ENCODE measurements around the gene DDR1. TPM values are rescaled to one million over a fixed set of nuclear protein-coding genes. Genes with fewer than 3 reads are reported as not detected.

The DDR1 gene
- total RNA-seq, 2 experiments from 2014 or later, result 10.9 to 11.3 TPM

DNA sequence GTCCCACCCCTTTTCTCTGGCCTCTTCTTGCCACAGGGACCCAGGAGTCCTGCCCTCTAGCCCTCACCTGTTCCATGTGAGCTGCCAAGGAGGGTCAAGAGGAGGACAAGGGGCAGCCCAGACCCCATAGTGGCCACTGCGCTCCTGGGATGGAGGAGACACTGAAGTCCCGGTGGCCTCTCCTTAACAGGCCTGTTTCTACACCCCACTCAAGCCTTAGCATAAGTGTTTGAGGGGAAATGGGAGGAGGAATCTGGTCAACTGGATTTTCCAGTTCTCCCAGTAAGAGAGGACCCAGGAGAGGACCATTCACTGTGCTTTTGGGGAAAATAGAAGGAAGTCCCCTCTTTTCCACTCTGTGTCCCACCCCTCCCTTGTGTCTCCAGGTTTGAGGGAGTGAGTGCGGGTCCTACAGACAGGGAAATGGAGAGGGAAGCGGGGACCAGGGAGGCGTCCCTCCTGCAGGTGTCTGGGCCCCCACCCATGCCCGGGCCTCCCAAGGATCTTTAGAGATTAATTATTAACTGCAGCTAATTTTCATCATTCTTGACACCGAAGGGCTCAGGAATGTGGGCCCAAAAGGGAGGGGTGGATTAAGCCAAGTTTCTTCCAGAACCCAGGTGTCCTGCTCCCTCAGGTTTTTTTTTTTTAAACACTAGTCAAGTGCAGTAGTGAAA, 47.8 kb downstream of the DDR1 start, which contains the start of gene SFTA2:
Gene SFTA2 (minus strand): TSS at position 202 of the 677 bp plus-strand sequence. CDS start 74 bp downstream, at position 128.
- peaks cover 7% of the 10 kb centered on the region for H3K27me3 Mint-ChIP-seq
- DNase-seq (no peak), ATAC-seq (ENCODE audit: low read depth) (no peak)
- H3K36me3 Mint-ChIP-seq, result peaks cover 17% of the 10 kb centered on the region
- no peak within 1 kb of the TSS for H3K27ac Mint-ChIP-seq
- POLR2A ChIA-PET, result interaction anchor here (0.6 to 1.6 kb wide), 2 partner anchors 8 to 23 kb away, joined by 3 read pairs; no protein-coding TSS in a partner anchor
- H3K4me3 Mint-ChIP-seq, result no peak within 1 kb of the TSS
- peaks cover 3% of the 10 kb centered on the region for H3K9me3 Mint-ChIP-seq
- no peaks in the 10 kb centered on the region for H3K4me1 Mint-ChIP-seq

DNA sequence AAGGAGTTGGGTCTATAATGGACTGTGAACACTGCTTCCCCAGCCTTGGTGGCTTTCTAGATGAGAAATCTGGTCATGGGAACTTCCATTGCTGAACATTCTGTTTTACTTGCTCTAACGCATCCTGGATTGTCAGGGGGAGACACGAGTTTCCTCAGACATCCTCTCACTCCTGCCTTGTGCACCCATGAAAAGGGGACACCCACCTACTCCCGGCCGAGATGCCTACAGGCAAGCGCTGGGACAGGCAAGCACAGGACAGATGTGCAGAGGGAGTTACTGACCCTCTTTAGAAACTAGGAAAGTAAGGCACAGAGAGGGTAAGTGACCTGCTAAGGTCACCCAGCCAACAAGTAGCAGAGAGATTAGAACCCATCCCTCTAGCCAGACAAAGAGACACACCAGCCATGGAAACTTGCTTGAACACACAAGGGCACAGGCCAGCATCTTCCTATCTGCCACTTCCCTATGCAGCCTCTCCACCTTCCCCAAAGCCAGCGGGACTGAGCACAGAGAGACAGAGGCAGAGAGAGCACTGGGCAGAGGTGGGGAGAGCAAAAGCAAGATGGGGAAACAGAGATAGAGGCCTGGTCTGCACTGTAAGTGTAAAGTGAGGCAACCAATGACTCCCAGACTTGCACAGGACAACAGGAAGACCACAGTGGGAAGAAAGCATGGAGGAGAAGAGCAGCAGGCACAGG, 48.5 kb downstream of the DDR1 start:
- Mint-ChIP-seq H3K4me1 (no peaks in the 10 kb centered on the region), H3K4me3 (no peak overlapping the region), H3K27me3 (peaks cover 7% of the 10 kb centered on the region), H3K36me3 (peaks cover 13% of the 10 kb centered on the region), H3K27ac (no peak overlapping the region), H3K9me3 (peaks cover 3% of the 10 kb centered on the region)
- POLR2A ChIA-PET, result no interaction called here
- DNase-seq (no peak), ATAC-seq (ENCODE audit: low read depth) (no peak)

DNA sequence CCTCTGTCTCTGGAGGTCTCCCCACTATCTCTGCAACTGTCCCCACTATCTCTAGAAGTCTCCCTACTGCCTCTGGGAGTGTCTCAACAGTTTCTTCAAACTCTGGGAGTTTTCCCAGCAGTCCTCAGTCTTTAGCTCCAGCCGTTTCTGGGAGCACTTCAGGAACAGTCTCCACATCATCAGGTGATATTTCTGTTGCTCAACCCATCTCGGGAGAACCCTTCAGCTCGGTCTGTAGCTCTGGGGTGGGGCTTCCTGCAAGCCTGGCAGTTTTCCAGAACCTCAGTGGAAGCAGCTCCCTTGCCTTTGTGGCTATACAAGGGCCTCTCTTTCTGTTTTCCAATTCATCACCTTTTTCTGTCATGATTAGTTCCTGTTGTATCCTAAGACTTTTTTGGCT, 50.7 kb downstream of the DDR1 start:
- Mint-ChIP-seq H3K27me3 (peaks cover 12% of the 10 kb centered on the region), H3K36me3 (peaks cover 1% of the 10 kb centered on the region), H3K4me1 (no peaks in the 10 kb centered on the region), H3K4me3 (no peak overlapping the region), H3K9me3 (no peaks in the 10 kb centered on the region), H3K27ac (no peak overlapping the region)
- DNase-seq, result no peak
- ATAC-seq (ENCODE audit: low read depth), result no peak
- POLR2A ChIA-PET, result no interaction called here

DNA sequence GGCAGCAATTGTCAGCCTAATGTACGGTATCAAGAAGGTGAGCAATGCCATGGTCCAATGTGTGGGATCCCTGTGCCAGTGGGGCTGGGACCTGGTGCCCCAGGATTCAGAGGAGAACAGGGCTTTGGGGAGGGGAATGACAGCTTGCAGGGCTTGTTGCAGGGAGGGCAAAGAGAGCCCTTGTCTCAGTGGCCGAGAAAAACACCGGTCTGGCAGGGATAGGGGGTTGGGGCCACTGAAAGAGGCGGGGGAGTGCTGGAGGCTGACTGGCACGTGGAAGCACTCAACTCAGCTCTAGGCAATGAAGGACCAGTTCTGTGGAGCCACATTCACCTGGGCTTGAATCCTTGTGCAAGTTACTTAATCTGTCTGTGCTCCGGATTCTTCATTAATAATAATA, 52.9 kb downstream of the DDR1 start:
- POLR2A ChIA-PET, result no interaction called here
- no peak overlapping the region for H3K4me3 Mint-ChIP-seq
- DNase-seq (no peak), ATAC-seq (ENCODE audit: low read depth) (no peak)
- H3K9me3 Mint-ChIP-seq, result no peaks in the 10 kb centered on the region
- H3K4me1 Mint-ChIP-seq, result no peaks in the 10 kb centered on the region
- no peak overlapping the region for H3K27ac Mint-ChIP-seq
- no peaks in the 10 kb centered on the region for H3K36me3 Mint-ChIP-seq
- peaks cover 28% of the 10 kb centered on the region for H3K27me3 Mint-ChIP-seq

DNA sequence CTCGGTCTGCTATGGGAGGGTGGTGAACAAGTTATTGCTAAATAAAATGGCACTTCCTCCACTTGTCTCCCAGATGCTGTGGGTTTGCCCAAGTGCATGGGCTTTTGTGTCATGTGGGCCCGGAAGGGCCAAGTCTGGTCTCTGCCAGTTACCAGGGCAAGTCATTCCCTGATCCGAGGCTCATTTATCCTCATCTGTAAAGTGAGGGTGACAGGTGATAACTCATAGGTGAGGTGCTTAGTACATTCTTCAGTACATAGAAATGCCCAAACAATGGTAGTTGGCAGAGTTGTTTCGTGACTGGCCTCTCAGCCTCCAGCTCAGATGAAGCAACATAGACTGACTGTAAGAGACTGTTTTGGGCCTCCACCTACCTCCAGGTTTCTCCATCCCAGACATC, 54.4 kb downstream of the DDR1 start:
- no peaks in the 10 kb centered on the region for H3K4me1 Mint-ChIP-seq
- POLR2A ChIA-PET, result no interaction called here
- H3K36me3 Mint-ChIP-seq, result no peaks in the 10 kb centered on the region
- H3K9me3 Mint-ChIP-seq, result no peaks in the 10 kb centered on the region
- peaks cover 41% of the 10 kb centered on the region for H3K27me3 Mint-ChIP-seq
- H3K4me3 Mint-ChIP-seq, result no peak overlapping the region
- ATAC-seq (ENCODE audit: low read depth), result no peak
- DNase-seq, result no peak
- H3K27ac Mint-ChIP-seq, result no peak overlapping the region

DNA sequence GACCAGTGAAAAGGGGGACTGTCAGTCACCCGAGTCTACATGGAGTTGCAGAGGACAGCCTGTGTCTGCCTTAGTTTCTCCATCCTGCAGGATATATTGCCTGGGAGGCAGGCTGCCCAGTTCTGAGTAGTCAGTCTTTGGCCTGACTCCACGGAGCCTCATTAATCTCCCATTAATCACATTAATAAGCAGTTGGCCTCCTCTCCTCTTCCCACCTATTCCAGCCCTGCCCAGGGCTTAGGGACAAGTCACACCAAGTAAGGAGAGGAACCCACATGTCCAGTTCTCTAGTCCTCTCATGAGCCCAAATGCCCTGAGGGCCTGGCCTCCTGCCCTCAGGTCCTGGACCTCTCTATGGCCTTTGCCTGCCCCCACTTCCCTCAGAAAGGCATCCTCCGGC, 55.2 kb downstream of the DDR1 start:
- no peak overlapping the region for H3K27ac Mint-ChIP-seq
- H3K9me3 Mint-ChIP-seq, result no peaks in the 10 kb centered on the region
- no peak for ATAC-seq (ENCODE audit: low read depth)
- POLR2A ChIA-PET, result no interaction called here
- H3K36me3 Mint-ChIP-seq, result no peaks in the 10 kb centered on the region
- DNase-seq, result no peak
- H3K27me3 Mint-ChIP-seq, result peaks cover 44% of the 10 kb centered on the region
- H3K4me3 Mint-ChIP-seq, result no peak overlapping the region
- H3K4me1 Mint-ChIP-seq, result no peaks in the 10 kb centered on the region

DNA sequence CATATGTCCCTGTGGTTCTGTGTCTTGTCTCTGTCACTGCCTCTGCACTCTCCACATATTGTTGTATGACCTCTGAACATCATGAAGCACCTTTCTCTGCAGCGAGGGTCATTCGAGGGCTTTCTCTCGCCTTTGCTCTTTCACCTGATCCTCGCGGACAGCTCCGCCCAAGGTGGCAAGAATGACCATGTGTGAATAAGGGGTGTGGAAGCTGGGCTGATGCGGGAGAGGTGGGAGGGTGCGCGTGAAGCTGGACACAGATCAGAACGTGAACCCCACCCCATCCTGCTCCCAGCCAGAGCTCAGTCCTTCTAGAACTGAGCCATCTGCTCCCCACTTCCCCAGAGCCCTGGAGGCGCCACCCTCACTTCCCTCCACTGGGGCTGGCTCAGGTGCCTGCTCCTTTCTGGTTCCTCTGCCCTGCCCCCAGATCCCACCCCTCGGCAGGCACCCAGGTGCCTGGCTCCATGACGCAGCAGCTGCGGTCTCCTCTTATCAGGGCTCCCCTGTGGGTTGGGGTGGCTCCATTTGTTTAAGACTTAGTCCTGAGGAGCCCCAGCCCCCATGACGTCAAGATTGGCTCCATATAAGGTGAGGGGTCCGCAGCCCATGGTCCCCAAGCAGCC, 56.2 kb downstream of the DDR1 start, which contains the start of gene MUCL3:
Gene MUCL3 (plus strand): TSS at position 613 of the 626 bp plus-strand sequence. CDS start 27 bp downstream, outside the sequence.
- Mint-ChIP-seq H3K9me3 (no peaks in the 10 kb centered on the region), H3K27me3 (peaks cover 44% of the 10 kb centered on the region), H3K4me1 (no peaks in the 10 kb centered on the region), H3K36me3 (no peaks in the 10 kb centered on the region), H3K27ac (no peak within 1 kb of the TSS), H3K4me3 (no peak within 1 kb of the TSS)
- DNase-seq (no peak), ATAC-seq (ENCODE audit: low read depth) (no peak)
- POLR2A ChIA-PET, result interaction anchor here (0.7 kb wide), 1 partner anchor 9 kb away, joined by 3 read pairs; the partner anchor contains the start of gene SFTA2

DNA sequence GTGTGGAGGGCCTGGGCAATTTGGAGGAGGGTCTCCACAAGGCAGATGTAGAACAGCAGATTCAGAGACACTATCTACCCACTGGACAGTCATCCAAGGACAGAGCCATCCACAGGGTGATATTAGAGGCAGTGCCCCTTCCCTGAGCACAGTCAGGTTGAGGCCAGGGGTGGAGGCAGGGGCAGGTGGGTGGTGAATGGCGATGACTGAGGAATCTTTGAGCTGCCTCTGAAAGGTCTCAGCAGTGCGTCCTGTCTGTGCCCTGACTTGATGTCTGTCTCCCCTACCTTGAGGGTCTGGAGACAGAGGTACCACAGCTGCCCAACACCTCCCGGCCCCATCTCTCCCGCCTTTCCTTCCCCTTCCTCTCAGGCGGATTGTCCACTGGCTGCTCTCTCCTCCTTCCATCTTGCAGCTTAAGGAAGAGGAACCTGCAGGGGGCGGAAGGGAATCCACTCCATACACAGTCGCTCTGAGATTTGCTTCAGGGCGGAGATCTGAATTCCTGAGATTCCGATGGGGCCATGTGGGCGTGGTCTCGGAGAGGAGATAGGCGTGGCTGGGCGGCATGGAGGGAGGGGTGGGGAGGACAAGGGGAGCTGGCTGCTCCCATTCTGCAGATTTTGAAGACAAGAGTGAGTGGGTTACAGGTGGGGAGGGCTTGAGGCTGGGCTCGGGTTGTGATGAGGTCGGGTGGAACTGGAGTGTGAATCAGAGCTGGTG, 58.2 kb downstream of the DDR1 start:
- Mint-ChIP-seq H3K4me3 (no peak overlapping the region), H3K27ac (no peak overlapping the region), H3K36me3 (no peaks in the 10 kb centered on the region), H3K27me3 (peaks cover 49% of the 10 kb centered on the region), H3K4me1 (no peaks in the 10 kb centered on the region), H3K9me3 (no peaks in the 10 kb centered on the region)
- POLR2A ChIA-PET, result no interaction called here
- ATAC-seq (ENCODE audit: low read depth) (no peak), DNase-seq (no peak)

DNA sequence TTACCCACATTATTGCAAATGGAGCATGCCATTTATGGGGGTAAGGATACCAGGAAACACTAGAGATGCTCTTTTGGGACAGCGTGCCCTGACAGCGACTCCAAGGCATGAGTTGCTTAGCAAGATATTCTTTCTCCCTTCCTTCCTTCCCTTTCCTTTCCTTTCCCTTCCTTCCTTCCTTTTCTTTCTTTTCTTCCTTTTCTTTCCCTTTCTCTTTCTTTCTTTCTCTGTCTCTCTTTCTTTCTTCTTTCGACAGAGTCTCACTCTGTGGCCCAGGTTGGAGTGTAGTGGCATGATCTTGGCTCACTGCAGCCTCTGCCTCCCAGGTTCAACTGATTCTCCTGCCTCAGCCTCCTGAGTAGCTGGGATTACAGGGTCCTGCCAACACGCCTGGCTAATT, 59.7 kb downstream of the DDR1 start:
- no peak overlapping the region for H3K4me3 Mint-ChIP-seq
- no peaks in the 10 kb centered on the region for H3K36me3 Mint-ChIP-seq
- DNase-seq (no peak), ATAC-seq (ENCODE audit: low read depth) (no peak)
- no peaks in the 10 kb centered on the region for H3K9me3 Mint-ChIP-seq
- peaks cover 47% of the 10 kb centered on the region for H3K27me3 Mint-ChIP-seq
- POLR2A ChIA-PET, result interaction anchor here (0.6 kb wide), 1 partner anchor 231 kb away, joined by 3 read pairs; no protein-coding TSS in a partner anchor
- no peak overlapping the region for H3K27ac Mint-ChIP-seq
- H3K4me1 Mint-ChIP-seq, result no peaks in the 10 kb centered on the region

DNA sequence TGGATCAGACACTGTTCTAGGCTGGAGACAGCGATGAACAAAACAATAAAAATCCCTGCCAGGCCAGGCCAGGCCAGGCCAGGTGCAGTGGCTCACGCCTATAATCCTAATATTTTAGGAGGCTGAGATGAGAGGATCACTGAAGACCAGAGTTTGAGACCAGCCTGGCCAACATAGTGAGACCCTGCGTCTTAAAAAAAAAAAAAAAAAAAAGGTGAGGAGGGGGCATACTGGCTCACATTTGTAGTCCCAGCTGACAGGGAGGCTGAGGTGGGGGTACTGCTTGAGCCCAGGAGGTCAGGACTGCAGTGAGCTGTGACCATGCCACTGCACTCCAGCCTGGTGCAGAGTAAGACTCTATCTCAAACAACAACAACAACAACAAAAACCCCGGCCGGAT, 61.0 kb downstream of the DDR1 start:
- Mint-ChIP-seq H3K4me1 (no peaks in the 10 kb centered on the region), H3K9me3 (no peaks in the 10 kb centered on the region), H3K27ac (no peak overlapping the region), H3K36me3 (no peaks in the 10 kb centered on the region), H3K4me3 (no peak overlapping the region), H3K27me3 (peaks cover 56% of the 10 kb centered on the region)
- ATAC-seq (ENCODE audit: low read depth) (no peak), DNase-seq (no peak)
- POLR2A ChIA-PET, result interaction anchor here (0.6 kb wide), 1 partner anchor 31 kb away, joined by 4 read pairs; the partner anchor contains the start of gene VARS2

DNA sequence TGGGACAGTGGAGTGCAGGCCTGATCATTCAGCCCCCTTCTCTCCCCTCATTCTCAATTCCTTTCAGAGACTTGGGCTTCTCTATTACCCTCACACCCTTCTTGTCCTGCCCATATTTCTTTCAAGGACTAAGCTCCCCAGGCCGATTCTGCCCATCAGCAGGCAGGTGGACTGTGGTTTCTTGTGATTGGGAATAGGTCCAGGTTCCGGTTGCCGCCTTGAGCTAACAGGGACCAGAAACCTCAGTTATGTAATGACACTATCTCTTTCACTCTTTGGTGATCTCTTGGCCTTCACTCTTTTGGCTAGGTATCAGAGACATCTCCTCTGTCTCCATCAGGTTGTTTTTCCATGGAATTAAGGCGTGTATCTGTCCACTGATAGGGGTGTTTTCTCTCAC, 62.9 kb downstream of the DDR1 start:
- Mint-ChIP-seq H3K9me3 (no peaks in the 10 kb centered on the region), H3K4me3 (no peak overlapping the region), H3K4me1 (peaks cover 3% of the 10 kb centered on the region), H3K27me3 (peaks cover 58% of the 10 kb centered on the region), H3K36me3 (no peaks in the 10 kb centered on the region), H3K27ac (no peak overlapping the region)
- DNase-seq (no peak), ATAC-seq (ENCODE audit: low read depth) (no peak)
- POLR2A ChIA-PET, result no interaction called here

DNA sequence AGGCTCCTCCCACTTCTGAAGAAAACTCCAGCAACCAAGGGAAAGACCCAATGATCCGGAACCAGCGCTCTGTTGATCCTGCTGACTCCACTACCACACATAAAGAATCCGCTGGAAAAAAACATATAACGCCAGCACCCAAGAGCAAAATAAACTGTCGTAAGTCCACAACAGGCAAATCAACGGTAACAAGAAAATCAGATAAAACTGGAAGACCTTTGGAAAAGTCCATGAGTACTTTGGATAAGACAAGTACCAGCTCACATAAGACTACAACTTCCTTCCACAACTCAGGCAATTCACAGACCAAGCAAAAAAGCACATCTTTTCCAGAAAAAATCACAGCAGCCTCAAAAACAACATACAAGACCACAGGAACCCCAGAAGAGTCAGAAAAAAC, 64.5 kb downstream of the DDR1 start:
- no peak overlapping the region for H3K27ac Mint-ChIP-seq
- POLR2A ChIA-PET, result no interaction called here
- ATAC-seq (ENCODE audit: low read depth) (no peak), DNase-seq (no peak)
- H3K27me3 Mint-ChIP-seq, result peaks cover 55% of the 10 kb centered on the region
- H3K4me3 Mint-ChIP-seq, result no peak overlapping the region
- H3K9me3 Mint-ChIP-seq, result no peaks in the 10 kb centered on the region
- H3K36me3 Mint-ChIP-seq, result no peaks in the 10 kb centered on the region
- peaks cover 7% of the 10 kb centered on the region for H3K4me1 Mint-ChIP-seq
